ELR (cell line): ENCODE measurements around the gene CDH8.

Experiments
- DNase-seq: peaks from one replicate; pipeline ENCODE4 v3.0.0-alpha.2; 2015; ENCODE audit warnings: low read depth

The CDH8 gene

GRCh38 chr16:62033065-62033464 is 3.2 kb downstream of the CDH8 start:
- no peak for DNase-seq

DNA sequence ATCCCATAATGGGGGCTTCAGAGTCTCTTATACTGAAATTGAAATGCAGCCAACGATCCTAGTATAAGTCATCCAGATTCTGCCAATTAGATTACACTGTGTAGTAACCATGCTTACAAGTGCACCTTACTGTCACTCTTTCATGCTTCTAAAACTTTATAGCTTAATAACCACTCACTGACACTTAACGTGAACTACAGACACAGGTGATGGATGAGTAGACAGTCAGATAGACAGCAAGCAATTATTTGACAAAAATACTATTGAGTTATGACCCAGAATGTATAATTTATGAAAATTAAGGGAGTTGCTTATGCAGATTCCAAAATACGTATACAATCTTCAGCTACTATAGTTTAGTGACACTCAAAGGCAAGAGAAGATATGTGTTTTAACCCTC is 6.3 kb downstream of the CDH8 start:
- no peak for DNase-seq

DNA sequence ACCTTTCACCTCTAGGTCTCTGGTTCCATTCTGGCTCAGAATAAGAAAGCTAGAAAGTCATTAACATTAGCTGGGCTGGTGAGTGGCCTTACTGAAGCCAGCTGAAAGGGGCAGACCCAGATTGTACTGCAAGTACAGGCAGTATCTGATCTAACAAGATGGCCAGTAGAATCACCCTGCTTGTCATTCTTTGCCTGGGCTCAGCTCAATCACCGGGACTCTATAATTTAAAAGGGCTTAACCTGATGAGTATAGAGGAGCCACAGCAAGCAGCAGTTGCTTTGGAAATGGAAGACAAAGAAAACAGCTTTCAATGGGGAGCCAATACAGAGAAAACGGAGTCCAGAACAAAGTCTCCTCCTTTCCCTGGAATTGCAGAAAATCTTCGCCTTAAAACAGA is 13.6 kb downstream of the CDH8 start:
- DNase-seq = no peak

DNA sequence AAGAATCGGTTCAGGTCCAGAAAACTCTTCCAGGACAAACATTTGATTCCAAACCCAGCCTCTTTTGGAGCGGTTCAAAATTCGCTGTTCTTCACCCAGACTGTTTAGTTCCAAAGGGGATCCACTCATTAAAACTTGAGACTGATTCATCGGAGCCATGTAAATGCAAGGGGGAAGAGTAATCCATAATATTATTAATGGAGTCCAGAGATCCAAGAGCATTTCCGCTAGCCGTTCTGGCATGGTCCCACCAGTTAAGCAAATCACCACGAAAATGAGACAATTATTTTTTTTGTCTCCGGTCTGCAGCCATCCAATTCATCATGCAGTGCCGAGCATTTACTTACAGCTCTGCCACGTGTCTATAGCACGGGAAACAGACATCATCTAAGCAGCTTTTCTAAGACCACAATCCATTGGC is 15.1 kb downstream of the CDH8 start:
- DNase-seq = no peak

GRCh38 chr16:62020681-62021080 is 15.6 kb downstream of the CDH8 start:
- no peak for DNase-seq

- no peak for DNase-seq
Observed at GRCh38 chr16:62019851-62020250, 16.4 kb downstream of the CDH8 start.

DNA sequence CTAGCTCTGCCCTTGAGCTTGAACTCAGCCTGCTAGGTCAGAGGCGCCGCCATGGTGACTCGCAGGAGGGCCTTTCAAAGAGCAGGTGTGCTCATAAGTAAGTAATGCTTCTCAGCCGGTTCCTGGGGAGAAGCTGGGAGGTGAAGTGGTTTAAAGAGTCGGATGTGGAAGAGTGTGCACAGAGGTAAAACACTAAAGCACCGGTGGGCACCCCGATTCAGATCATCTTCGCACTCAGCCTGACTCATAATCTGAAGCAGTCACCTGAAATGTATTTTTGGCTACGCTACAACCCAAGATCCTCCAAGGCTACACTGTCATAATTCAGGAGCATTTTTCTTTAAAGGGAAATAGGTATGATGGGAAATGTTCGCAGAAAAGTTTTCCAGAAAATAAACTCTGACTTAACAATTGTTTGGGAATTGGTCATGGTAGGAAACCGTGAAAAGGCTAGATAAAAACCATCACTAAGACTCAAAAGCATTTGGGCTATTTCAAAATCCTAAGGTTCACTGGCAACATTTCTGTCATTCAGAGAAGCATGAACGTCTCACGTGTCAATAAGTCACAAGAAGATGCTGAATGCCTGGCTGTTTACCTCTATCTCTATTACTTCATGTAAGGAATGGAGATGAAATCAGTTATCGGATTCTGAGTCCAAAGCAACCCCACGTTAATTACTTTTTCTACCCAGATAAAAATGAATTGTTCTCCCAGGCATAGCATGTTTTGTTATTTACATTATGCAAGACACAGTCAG is 17.8 kb downstream of the CDH8 start:
- DNase-seq = no peak

DNA sequence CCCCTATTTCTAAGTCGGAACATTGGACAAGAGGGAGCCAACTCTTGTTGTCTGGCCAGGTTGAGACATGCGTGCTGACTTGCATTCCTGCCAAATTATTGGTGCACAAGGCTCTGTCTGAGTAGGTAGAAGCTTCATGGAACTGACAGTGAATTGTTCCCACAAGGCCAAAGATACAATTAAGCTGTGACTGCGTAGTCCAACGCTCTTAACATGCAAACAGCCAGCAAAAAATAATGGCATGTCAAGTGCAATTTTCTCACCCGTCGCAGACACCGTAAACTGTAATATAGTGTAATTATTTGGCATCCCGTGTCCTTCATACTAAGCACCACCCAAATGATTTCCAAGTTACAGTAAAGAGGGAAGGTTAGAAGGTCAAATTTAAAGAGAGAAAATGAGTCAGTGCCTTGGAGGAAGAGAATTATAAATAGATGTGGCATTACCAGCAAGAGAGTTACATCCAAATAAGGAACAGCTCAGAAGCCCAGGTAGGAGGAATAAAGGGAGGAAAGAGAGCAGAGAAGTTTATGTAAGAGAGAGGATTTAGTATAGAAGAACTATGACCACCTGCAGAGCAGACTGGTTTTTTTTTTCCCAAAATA is 21.8 kb downstream of the CDH8 start:
- DNase-seq = no peak

DNA sequence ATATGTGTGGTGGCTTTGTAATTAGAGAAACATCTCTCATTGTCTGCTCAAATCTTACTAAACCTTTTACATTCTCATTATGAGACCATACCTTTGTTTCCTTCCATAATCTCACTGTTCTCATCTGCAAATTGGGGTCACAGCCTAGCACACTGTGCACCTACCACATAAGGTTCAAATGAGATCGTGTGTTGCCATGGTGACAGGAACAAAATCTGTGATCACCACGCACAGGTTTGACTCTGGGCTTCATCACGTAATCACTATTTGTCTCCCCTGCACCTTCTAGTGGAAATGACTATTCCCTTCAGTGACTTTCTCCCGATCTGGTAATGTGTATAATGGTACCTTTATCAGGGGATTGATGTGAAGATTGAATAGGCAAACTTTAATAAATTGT is 26.1 kb downstream of the CDH8 start:
- DNase-seq = no peak

- no peak for DNase-seq
Observed at GRCh38 chr16:61998460-61998859, 37.8 kb downstream of the CDH8 start.

DNA sequence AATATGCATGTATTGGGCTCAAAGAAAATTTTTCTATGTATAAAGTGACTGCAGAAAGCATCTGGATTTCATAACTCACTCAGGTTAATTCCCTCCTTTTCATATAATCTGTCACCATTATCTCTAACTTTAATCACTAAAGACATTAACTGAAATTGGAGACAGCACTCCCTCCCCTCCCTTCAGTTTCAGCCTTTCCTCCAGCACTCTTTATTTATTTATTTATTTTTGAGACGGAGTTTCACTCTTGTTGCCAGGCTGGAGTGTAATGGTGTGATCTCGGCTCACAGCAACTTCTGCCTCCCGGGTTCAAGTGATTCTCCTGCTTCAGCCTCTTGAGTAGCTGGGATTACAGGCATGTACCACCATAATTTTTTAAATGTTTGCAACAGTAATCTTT is 43.1 kb downstream of the CDH8 start:
- DNase-seq = no peak

GRCh38 chr16:61987474-61988012 is 48.7 kb downstream of the CDH8 start:
- DNase-seq = no peak

- no peak for DNase-seq
Observed at GRCh38 chr16:61969077-61969382, 67.2 kb downstream of the CDH8 start.

DNA sequence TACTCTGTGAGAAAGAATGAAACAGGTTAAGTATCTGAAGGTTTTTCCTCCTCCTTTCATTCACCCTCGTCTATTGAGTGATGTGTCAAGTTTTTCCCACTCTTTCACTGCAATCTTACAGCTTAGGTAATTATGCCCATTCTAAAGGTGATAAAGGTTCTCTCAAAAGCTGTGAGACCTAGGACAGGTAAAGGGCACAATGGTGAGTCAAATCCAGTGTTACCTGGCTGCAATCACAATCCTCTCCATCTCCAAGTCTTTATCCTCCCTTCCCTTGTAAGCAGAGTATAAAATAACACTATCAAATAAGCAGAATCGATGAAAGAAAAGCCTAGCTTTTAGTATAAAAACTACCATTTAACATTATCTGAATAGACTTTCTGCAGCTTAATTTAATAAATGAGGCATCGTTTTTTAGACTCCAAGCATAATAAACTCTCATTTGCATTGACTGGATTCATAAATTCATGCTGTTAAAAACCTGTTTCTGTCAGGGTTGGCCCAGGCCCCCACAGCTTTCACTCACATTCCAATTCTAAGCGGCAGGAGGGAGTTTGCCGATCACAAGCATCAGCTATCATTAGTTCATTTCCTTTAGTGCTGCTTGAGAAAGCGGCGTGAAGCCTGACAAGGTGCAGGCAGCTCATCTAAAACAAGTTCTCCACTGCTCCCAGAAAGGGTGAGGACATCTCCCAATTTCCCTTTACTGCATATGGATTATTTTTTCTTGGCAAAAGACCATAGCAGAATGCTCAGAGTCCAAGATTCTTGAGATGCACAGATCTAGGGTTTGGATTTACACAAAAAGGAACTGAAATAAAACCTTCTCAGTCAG is 67.8 kb downstream of the CDH8 start:
- no peak for DNase-seq

DNA sequence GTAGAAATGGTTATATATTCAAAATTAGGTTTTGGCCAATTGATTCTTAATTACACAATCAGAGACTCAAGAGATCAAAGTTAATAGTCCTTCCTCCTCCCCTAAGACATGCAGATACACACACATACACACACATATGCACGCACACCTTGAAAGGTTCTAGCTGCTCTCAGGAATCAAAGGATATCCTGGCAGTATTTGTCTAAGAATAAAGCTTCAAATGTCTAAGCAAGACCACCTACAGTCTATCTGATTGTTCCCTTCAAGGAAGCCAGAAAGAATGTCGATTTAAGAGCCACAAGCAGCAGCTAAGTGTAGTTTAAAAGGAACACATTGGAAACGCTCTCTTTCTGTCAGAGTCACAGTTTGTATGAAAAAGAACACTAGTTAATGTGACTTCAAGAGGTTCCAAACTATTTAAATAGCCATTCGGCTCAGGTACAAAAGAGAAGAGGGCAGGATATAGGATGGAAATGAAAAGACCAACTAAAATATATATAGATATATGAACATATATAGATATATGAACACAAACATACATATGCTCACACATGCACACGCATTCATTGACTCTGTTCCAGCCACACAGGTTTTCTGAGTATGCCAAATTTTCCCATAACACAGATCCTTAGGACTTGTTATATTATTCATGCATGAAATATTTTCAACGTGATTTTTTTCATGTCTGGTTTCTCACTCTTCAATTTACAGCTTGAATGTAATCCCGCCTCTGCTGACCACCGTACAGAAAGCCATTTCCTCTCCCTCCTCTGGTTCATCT is 79.0 kb downstream of the CDH8 start:
- no peak for DNase-seq

DNA sequence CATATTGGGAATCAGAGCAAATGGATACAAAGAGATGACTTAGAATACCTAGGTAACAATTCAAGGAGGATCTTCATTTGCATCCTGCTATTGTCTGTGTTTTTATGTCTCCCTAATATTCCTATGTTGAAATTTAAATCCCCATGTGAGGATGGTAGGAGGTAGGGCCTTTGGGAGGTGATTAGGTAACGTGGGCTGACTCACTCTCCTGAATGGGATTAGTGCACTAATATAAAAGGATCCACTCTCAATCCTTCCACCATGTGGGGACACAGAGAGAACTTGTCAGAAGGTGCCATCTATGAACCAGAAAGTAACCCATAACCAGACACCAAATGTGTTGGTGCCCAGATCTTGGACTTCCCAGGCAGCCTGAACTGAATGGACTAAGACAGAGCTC is 83.4 kb downstream of the CDH8 start:
- no peak for DNase-seq

DNA sequence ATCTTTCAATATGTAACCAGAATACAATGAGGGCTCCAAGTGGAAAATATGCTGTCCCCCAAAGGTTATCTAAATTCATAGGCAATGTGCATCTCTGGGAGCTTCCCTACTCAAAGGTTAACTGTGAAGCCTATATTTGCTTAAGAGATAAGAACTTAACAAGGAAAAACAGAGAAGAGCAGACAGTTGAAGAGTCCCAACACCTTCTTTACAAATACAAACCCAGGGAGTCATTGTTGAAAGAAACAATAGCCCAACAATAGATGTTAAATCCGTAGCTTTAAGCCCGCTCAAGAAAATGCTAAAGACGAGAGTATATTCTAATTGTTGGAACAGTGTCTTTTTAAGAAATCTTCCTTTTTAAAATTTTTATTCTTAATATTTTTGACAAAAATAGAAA is 87.8 kb downstream of the CDH8 start:
- no peak for DNase-seq

DNA sequence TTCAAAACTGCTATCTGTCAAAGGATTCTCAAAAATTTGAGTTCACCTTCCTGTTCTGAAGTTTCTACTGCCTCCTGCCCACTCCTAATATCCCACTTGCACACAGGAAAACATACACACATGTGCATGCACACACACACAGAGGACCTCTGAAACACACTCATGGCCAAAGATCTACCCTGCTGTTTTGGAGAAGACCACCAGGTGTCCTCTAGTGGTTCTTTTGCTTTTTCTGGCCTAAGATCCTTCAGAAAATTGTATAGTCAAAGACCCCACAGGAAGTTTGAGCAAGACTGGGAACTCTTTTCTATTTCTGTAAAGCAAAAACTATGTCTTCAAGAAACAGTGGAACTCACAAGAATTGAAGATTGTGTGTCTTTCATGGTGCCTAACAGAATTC is 90.2 kb downstream of the CDH8 start:
- DNase-seq = no peak

- no peak for DNase-seq
Observed at GRCh38 chr16:61945511-61945910, 90.7 kb downstream of the CDH8 start.

DNA sequence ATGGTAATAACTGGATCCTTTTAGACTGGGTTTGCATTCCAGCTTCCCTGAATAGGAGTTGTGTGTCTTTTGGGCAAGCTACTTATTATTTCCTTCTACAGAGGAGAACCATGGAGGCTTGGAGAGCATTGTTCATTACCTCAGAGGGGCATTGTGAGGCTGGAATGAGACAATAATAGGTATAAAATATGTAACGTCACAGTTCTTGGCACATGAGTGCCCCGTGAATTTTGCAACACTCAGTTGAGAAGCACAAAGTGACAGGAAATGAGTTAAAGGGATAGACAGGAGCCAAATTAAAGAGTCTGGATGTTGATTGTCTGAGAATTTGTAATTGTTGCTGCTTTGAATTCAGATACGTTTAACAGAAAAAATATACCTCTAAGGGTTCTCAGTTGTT is 92.2 kb downstream of the CDH8 start:
- DNase-seq = no peak

DNA sequence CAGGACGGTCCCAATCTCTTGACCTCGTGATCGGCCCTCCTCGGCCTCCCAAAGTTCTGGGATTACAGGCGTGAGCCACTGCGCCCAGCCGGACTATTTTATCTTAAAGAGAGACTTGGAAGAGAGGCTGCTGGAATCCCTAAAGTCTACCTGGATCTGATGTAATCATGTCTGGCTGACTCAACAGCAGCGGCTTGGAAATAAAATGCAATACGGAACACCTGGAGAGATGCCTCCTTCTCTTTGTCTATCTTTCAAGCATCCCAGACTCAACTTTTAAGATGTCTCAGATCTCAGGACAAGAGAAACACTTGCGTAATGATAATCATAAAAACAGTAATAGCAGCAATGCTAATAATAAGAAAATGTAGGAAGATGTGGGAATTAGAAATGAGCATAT is 95.6 kb downstream of the CDH8 start:
- no peak for DNase-seq

DNA sequence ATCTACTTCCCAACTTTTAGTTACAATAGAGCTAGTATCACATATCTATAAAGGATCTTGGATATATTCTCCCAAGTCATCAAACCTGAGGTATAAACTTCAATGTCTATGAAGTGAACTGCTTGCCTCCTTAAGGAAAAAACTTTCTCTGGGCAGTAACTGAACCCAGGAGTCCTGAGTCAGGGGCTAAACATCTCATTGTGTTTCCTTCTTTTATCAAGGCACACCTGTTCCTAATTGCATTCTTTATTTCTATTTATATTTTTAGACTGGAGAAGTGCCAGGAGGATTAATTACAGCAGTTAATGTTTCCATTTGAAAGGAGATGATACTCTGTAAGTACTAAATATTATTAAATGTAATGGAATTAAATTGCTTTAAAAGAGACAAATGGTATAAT is 98.6 kb downstream of the CDH8 start:
- DNase-seq = no peak
